Measurements from ENCODE around the gene SPIN3. TPM values are rescaled to one million over a fixed set of nuclear protein-coding genes. Genes with fewer than 3 reads are reported as not detected.
"Not testable (repeated sequence)": the region's sequence is repeated elsewhere in the genome, so short reads cannot be mapped to it uniquely, and the experiment has no call there.

SPIN3 gene
- total RNA-seq, 1 donor from 2014 or later, result 12.8 TPM

GRCh38 chrX:56968980-56969379 lies 26.4 kb downstream of the SPIN3 start:
- Histone ChIP-seq H3K27me3 (no peaks in the 10 kb centered on the region), H3K27ac (no peak overlapping the region), H3K36me3 (no peaks in the 10 kb centered on the region), H3K4me3 (no peak overlapping the region), H3K4me1 (no peaks in the 10 kb centered on the region), H3K9me3 (no peaks in the 10 kb centered on the region)
- intact Hi-C loops (cut with DNase I), result no loop called here
- no peak for DNase-seq (ENCODE audit: extremely low spot score in 2 of 2)
- no peak for TF ChIP-seq CTCF (IDR thresholded peaks at IDR 0.05)
- no peak for TF ChIP-seq POLR2AphosphoS5 (IDR thresholded peaks at IDR 0.05; ENCODE audit: insufficient read depth in 1 of 2, low read depth in 1 of 2)
- no peak for TF ChIP-seq POLR2A (IDR thresholded peaks at IDR 0.05)

- Histone ChIP-seq H3K9me3 (no peaks in the 10 kb centered on the region), H3K36me3 (no peaks in the 10 kb centered on the region), H3K27me3 (no peaks in the 10 kb centered on the region), H3K4me3 (no peak overlapping the region), H3K27ac (no peak overlapping the region), H3K4me1 (no peaks in the 10 kb centered on the region)
- TF ChIP-seq POLR2AphosphoS5 (IDR thresholded peaks at IDR 0.05; ENCODE audit: insufficient read depth in 1 of 2, low read depth in 1 of 2), result no peak
- TF ChIP-seq POLR2A (IDR thresholded peaks at IDR 0.05), result no peak
- TF ChIP-seq CTCF (IDR thresholded peaks at IDR 0.05), result no peak
- DNase-seq (ENCODE audit: extremely low spot score in 2 of 2), result no peak
- intact Hi-C loops (cut with DNase I), result no loop called here
These were observed 32.0 kb downstream of the SPIN3 start for GRCh38 chrX:56963377-56963776.

- no peaks in the 10 kb centered on the region for H3K4me1 ChIP-seq
- no peaks in the 10 kb centered on the region for H3K27me3 ChIP-seq
- intact Hi-C loops (cut with DNase I), result no loop called here
- no peak for DNase-seq (ENCODE audit: extremely low spot score in 2 of 2)
- H3K36me3 ChIP-seq, result no peaks in the 10 kb centered on the region
- no peak overlapping the region for H3K4me3 ChIP-seq
- no peaks in the 10 kb centered on the region for H3K9me3 ChIP-seq
- H3K27ac ChIP-seq, result no peak overlapping the region
- TF ChIP-seq POLR2A (IDR thresholded peaks at IDR 0.05) (no peak), CTCF (IDR thresholded peaks at IDR 0.05) (no peak), POLR2AphosphoS5 (IDR thresholded peaks at IDR 0.05; ENCODE audit: insufficient read depth in 1 of 2, low read depth in 1 of 2) (no peak)
These were observed 47.6 kb downstream of the SPIN3 start for GRCh38 chrX:56947699-56948098.

GRCh38 chrX:56946201-56946600 lies 49.1 kb downstream of the SPIN3 start:
- H3K27ac ChIP-seq; H3K4me3 ChIP-seq; H3K27me3 ChIP-seq; H3K36me3 ChIP-seq; H3K4me1 ChIP-seq; H3K9me3 ChIP-seq; intact Hi-C loops (cut with DNase I); DNase-seq (ENCODE audit: extremely low spot score in 2 of 2): not testable (repeated sequence)
- TF ChIP-seq POLR2AphosphoS5 (IDR thresholded peaks at IDR 0.05; ENCODE audit: insufficient read depth in 1 of 2, low read depth in 1 of 2), result peak in 1 of 2 donors; percentile 26

- DNase-seq (ENCODE audit: extremely low spot score in 2 of 2); H3K4me1 ChIP-seq; H3K27me3 ChIP-seq; H3K27ac ChIP-seq; H3K9me3 ChIP-seq; H3K4me3 ChIP-seq; H3K36me3 ChIP-seq; intact Hi-C loops (cut with DNase I): not testable (repeated sequence)
These were observed 50.1 kb downstream of the SPIN3 start for GRCh38 chrX:56945226-56945625.

- H3K9me3 ChIP-seq, result no peaks in the 10 kb centered on the region
- no peaks in the 10 kb centered on the region for H3K4me1 ChIP-seq
- TF ChIP-seq POLR2AphosphoS5 (IDR thresholded peaks at IDR 0.05; ENCODE audit: insufficient read depth in 1 of 2, low read depth in 1 of 2) (no peak), POLR2A (IDR thresholded peaks at IDR 0.05) (no peak), CTCF (IDR thresholded peaks at IDR 0.05) (no peak)
- H3K27ac ChIP-seq, result no peak overlapping the region
- no peaks in the 10 kb centered on the region for H3K27me3 ChIP-seq
- H3K36me3 ChIP-seq, result no peaks in the 10 kb centered on the region
- intact Hi-C loops (cut with DNase I), result no loop called here
- DNase-seq (ENCODE audit: extremely low spot score in 2 of 2), result no peak
- no peak overlapping the region for H3K4me3 ChIP-seq
These were observed 52.1 kb downstream of the SPIN3 start for GRCh38 chrX:56943264-56943663.

Other genes with a start within 250 kb of the SPIN3 start
- gene SPIN2B, start 126.0 kb upstream of the SPIN3 start, total RNA-seq, result 10.8 TPM
- 2.5 TPM for gene SPIN2A, start 141.9 kb upstream of the SPIN3 start, total RNA-seq

Data from vagina (tissue), 2 donors.